IPS-18a (cell line): ENCODE results near the gene PLPPR5.

Source experiments
- H3K27ac ChIP-seq: one replicate; pipeline ENCODE4 v1.5.1; 2013; ENCODE audit warnings: low read length
- H3K27me3 ChIP-seq: one replicate; pipeline ENCODE4 v1.6.1; 2013; ENCODE audit warnings: mild to moderate bottlenecking, low read length; ENCODE audit not compliant: control insufficient read depth, insufficient read depth
- H3K36me3 ChIP-seq: one replicate; pipeline ENCODE4 v1.6.1; 2013; ENCODE audit warnings: low read depth, low read length; ENCODE audit not compliant: control insufficient read depth
- H3K4me1 ChIP-seq: one replicate; pipeline ENCODE4 v1.6.1; 2013; ENCODE audit warnings: low read depth, low read length; ENCODE audit not compliant: control insufficient read depth
- H3K4me3 ChIP-seq: one replicate; pipeline ENCODE4 v1.5.1; 2013; ENCODE audit warnings: low read length
- H3K9ac ChIP-seq: one replicate; pipeline ENCODE4 v1.6.1; 2013; ENCODE audit warnings: mild to moderate bottlenecking, low read length, moderate library complexity
- H3K9me3 ChIP-seq: one replicate; pipeline ENCODE4 v1.6.1; 2013; ENCODE audit warnings: low read depth, low read length; ENCODE audit not compliant: control insufficient read depth

PLPPR5 gene

GRCh38 chr1:98931128-98931835, 73.4 kb downstream of the PLPPR5 start:
- Histone ChIP-seq H3K36me3 (no peaks in the 10 kb centered on the region), H3K27ac (no peak overlapping the region), H3K9ac (no peak overlapping the region), H3K4me1 (no peaks in the 10 kb centered on the region), H3K27me3 (no peaks in the 10 kb centered on the region), H3K4me3 (no peak overlapping the region), H3K9me3 (no peaks in the 10 kb centered on the region)

GRCh38 chr1:98929437-98929836, 75.2 kb downstream of the PLPPR5 start:
- H3K9ac ChIP-seq: no peak overlapping the region
- H3K4me3 ChIP-seq: no peak overlapping the region
- no peaks in the 10 kb centered on the region for H3K4me1 ChIP-seq
- H3K27me3 ChIP-seq: no peaks in the 10 kb centered on the region
- H3K27ac ChIP-seq: no peak overlapping the region
- H3K9me3 ChIP-seq: no peaks in the 10 kb centered on the region
- no peaks in the 10 kb centered on the region for H3K36me3 ChIP-seq

GRCh38 chr1:98926597-98926996, 78.1 kb downstream of the PLPPR5 start:
- Histone ChIP-seq H3K4me1 (no peaks in the 10 kb centered on the region), H3K27me3 (no peaks in the 10 kb centered on the region), H3K9me3 (no peaks in the 10 kb centered on the region), H3K27ac (no peak overlapping the region), H3K4me3 (no peak overlapping the region), H3K36me3 (no peaks in the 10 kb centered on the region), H3K9ac (no peak overlapping the region)

- Histone ChIP-seq H3K36me3 (no peaks in the 10 kb centered on the region), H3K4me1 (no peaks in the 10 kb centered on the region), H3K4me3 (no peak overlapping the region), H3K9ac (no peak overlapping the region), H3K27me3 (no peaks in the 10 kb centered on the region), H3K9me3 (no peaks in the 10 kb centered on the region), H3K27ac (no peak overlapping the region)
Observed at GRCh38 chr1:98924977-98925376, 79.7 kb downstream of the PLPPR5 start.

GRCh38 chr1:98923667-98924066, 81.0 kb downstream of the PLPPR5 start:
- H3K27me3 ChIP-seq: no peaks in the 10 kb centered on the region
- H3K9ac ChIP-seq: no peak overlapping the region
- H3K9me3 ChIP-seq: no peaks in the 10 kb centered on the region
- H3K27ac ChIP-seq: no peak overlapping the region
- H3K36me3 ChIP-seq: no peaks in the 10 kb centered on the region
- H3K4me3 ChIP-seq: no peak overlapping the region
- H3K4me1 ChIP-seq: no peaks in the 10 kb centered on the region

GRCh38 chr1:98921817-98922216, 82.8 kb downstream of the PLPPR5 start:
- H3K36me3 ChIP-seq: no peaks in the 10 kb centered on the region
- H3K9me3 ChIP-seq: no peaks in the 10 kb centered on the region
- H3K4me1 ChIP-seq: no peaks in the 10 kb centered on the region
- no peak overlapping the region for H3K4me3 ChIP-seq
- no peak overlapping the region for H3K27ac ChIP-seq
- H3K27me3 ChIP-seq: no peaks in the 10 kb centered on the region
- no peak overlapping the region for H3K9ac ChIP-seq

- H3K4me1 ChIP-seq: no peaks in the 10 kb centered on the region
- no peaks in the 10 kb centered on the region for H3K36me3 ChIP-seq
- H3K27me3 ChIP-seq: no peaks in the 10 kb centered on the region
- no peak overlapping the region for H3K4me3 ChIP-seq
- H3K9ac ChIP-seq: no peak overlapping the region
- H3K9me3 ChIP-seq: no peaks in the 10 kb centered on the region
- no peak overlapping the region for H3K27ac ChIP-seq
Observed at GRCh38 chr1:98920441-98921110, 84.1 kb downstream of the PLPPR5 start.

GRCh38 chr1:98919652-98920051, 85.0 kb downstream of the PLPPR5 start:
- H3K9ac ChIP-seq: no peak overlapping the region

GRCh38 chr1:98919211-98919610, 85.5 kb downstream of the PLPPR5 start:
- no peaks in the 10 kb centered on the region for H3K27me3 ChIP-seq
- no peaks in the 10 kb centered on the region for H3K36me3 ChIP-seq
- H3K9me3 ChIP-seq: no peaks in the 10 kb centered on the region
- no peaks in the 10 kb centered on the region for H3K4me1 ChIP-seq
- no peak overlapping the region for H3K4me3 ChIP-seq
- H3K27ac ChIP-seq: no peak overlapping the region
- H3K9ac ChIP-seq: no peak overlapping the region

More at GRCh38 chr1:98919652-98920051, 85.0 kb downstream of the PLPPR5 start:
- Histone ChIP-seq H3K27ac (no peak overlapping the region), H3K4me1 (no peaks in the 10 kb centered on the region), H3K4me3 (no peak overlapping the region), H3K36me3 (no peaks in the 10 kb centered on the region), H3K27me3 (no peaks in the 10 kb centered on the region), H3K9me3 (no peaks in the 10 kb centered on the region)

GRCh38 chr1:98914547-98914946, 90.1 kb downstream of the PLPPR5 start:
- Histone ChIP-seq H3K9ac (no peak overlapping the region), H3K27ac (no peak overlapping the region), H3K9me3 (no peaks in the 10 kb centered on the region), H3K4me3 (no peak overlapping the region), H3K27me3 (no peaks in the 10 kb centered on the region), H3K36me3 (no peaks in the 10 kb centered on the region), H3K4me1 (no peaks in the 10 kb centered on the region)

GRCh38 chr1:98910827-98911226, 93.8 kb downstream of the PLPPR5 start:
- Histone ChIP-seq H3K4me3 (no peak overlapping the region), H3K36me3 (no peaks in the 10 kb centered on the region), H3K27me3 (no peaks in the 10 kb centered on the region), H3K4me1 (no peaks in the 10 kb centered on the region), H3K9ac (no peak overlapping the region), H3K27ac (no peak overlapping the region), H3K9me3 (no peaks in the 10 kb centered on the region)

GRCh38 chr1:98908980-98909379, 95.7 kb downstream of the PLPPR5 start:
- Histone ChIP-seq H3K36me3 (no peaks in the 10 kb centered on the region), H3K27me3 (no peaks in the 10 kb centered on the region), H3K4me1 (no peaks in the 10 kb centered on the region), H3K4me3 (no peak overlapping the region), H3K27ac (no peak overlapping the region), H3K9me3 (no peaks in the 10 kb centered on the region), H3K9ac (no peak overlapping the region)
